IPS DF 19.7 (cell line): ENCODE measurements around the gene PRG3.
"Not testable (repeated sequence)": the region's sequence is repeated elsewhere in the genome, so short reads cannot be mapped to it uniquely, and the experiment has no call there.

Source experiments
- DNase-seq: peaks from one replicate; pipeline ENCODE4 v3.0.0-alpha.2; 2013; ENCODE audit warnings: low read depth, low spot score

The PRG3 gene

DNA sequence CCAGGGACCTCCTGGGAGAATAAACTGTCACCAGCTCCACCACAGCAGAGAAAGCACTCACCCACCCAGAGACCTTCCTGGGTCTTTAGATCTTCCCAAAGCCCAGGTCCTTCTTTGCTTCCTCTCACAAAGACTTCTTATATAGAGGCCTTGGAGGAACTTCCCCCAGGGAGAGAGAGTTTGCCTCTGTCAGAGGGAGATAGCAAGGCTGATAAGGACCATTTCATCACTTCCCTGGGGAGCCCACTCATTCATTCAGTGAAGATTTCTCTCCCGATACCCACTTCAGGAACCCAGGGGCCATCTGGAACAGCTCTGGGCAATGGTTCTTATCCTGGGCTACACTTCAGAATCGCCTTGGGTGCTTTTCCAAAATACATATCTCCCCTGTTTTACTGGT lies 9.6 kb upstream of the PRG3 start, which contains the start of gene PRG2:
PRG2 (minus strand) TSS at position 116 of the 400 bp plus-strand sequence. CDS start 706 bp downstream, outside the sequence.
- DNase-seq, result no peak

DNA sequence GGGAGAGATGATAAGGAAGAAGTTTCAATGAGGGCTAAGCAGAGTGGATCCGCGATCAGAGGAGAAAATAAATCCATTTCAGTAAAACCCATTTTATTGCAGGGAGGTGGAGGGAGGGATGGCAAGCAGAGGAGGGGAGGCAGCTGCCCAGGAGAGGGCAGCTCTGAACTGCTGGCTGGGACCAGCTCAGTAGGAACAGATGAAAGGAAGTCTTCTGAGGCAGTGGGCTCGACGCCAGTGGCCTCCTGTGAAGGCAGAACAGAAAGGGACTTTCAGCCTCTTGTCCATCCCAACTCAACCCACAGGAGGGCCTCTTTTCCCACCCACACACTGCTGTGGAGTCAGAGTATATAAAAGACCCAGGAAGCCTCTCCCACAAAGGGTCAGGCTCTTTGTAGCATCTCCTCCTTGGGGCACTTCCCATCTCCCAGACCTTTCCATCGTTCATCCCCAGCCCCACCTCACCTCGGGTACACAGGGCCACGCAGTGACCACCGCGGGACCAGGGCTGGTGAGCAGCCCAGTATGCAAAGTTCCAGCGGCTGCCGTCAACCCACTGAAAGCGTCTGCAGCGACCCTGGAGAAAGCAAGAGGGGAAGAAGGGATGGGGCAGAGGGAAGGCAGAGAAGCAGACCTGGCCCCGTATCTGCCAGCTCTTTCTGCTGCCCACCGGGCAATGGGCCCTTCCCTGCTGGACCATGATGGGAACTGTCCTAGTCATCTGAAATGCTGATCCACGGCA lies 6.5 kb upstream of the PRG3 start:
- DNase-seq, result no peak

DNA sequence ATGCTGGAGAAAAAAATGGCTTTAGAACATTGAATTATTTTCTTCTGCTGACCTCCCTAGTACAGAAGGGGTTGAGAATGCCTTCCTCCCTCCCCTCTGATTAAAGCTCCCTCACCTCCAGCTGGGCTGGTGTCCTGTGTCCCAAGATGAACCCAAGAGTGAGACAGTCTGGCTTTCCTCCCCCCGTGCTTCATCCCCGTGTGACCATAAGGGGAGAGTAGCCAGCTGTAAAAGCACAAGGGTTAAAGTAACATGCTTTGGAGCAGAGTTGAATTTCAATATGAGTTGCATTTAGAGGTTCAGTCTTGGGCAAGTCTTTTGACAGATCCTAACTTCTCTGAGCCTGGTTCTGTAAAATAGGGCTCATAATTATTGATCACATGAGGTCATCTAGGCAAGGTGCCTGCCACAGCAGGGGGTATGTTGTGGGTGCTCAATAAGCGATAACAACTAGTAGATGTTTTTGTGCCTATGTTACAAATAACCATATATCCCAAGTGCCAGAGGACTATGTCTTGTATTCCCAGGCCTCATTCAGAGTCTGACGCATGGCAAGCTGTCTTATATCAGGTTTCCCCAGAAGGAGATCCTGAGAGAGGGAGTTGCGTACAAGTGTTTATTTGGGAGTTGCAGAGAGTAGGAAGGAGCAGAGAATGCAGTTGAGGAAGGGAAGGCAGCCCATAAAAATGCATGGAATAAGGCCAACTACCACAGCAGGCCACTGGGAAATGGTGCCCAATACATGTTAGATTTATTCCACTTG lies 5.4 kb upstream of the PRG3 start:
- no peak for DNase-seq

DNA sequence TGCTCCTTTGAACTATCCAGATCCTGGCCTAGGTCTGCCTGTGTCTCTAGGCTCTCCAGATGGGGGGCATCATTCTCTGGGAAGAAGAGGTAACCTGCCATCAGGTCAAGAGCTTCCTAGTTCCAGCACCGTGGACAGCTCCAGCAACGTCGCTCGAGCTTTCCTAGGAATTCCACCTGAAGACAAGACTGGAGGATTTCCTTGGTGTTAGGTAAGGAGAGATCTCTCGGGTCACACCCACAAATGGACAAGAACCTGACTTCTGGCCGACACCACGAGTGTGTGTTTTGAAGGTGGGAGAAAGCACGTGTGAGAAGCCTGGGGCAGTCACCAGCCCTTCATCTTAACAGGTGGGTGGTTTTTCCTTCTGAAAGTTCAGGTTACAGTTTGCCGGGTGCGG lies 1.2 kb downstream of the PRG3 start:
- DNase-seq, result peak; percentile 48

DNA sequence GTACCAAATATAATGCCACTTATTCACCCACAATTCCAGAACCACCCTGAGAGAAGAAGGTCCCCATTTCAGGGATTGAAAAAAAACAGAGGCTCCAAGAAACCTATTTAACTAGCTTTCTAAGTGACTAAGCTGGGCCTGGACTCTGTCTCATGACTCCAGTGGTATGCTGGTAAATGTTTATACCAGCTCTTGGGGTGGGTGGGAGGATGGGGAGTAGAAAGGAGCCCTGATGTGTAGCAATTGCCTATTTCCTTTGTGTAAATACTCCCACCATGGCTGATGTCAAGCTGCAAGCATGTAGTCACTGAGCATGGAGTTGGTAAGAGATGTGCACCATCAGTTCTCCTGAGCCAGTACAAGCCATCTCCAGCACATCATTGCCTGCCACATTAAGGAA lies 2.8 kb downstream of the PRG3 start:
- DNase-seq, result no peak

DNA sequence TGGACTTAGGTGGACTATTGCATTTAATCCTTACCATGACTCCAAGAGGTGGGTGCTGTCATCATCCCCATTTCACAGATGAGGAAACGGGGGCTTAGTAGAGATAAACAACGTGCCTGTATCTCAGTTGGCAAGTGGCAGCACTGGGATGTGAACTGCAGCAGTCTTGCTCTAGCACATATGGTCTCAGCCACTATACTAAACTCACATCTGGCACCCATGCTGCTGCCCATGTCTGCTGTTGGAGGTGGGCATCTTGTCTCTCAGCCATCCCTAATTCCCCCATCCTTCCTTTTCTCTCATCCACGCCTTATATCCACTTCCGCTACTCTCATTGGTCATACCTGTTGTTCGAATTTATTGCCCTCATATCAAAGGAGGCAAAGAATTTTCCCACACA lies 3.8 kb downstream of the PRG3 start:
- DNase-seq, result no peak

DNA sequence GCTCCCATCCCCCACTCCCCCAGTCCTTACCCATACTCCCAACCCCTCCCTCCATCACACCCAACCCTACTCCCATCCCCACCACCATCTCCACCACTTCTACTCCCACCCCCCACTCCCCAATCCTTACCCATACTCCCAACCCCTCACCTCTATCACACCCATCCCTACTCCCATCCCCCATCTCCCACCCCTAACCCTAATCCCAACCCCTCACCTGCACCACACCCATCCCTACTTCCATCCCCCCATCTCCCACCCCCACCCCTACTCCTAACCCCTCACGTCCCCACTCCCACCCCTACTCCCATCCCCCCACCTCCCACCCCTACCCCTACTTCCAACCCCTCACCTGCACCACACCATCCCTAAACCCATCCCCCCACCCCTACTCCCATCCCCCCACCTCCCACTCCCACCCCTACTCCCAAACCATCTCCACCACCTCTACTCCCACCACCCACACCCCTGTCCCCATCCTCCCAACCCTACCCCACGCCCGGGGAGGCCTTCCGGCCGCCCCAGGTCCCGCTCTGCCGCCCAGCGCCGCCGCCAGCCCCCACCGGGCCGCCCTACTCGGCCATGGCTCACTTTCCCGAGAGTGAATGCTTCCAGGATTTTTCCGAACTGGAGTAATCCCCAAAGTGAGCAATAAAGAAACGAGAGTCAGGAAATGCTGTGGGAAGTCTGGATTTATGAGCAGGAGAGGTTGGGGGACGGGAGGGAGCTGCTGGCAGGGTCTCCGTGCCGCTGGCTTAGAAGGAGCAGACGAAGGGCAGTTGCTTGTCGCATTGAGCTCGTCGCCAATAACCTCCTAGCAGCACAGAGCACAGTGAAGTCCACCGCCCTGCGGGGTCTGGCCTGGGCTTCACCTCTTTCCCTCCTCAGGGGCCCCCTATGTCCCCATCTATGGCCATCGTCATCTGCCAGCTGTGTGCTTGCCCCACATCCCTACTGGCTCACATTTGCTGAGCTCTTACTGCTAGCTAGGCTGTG lies 4.6 kb downstream of the PRG3 start:
- no peak for DNase-seq

DNA sequence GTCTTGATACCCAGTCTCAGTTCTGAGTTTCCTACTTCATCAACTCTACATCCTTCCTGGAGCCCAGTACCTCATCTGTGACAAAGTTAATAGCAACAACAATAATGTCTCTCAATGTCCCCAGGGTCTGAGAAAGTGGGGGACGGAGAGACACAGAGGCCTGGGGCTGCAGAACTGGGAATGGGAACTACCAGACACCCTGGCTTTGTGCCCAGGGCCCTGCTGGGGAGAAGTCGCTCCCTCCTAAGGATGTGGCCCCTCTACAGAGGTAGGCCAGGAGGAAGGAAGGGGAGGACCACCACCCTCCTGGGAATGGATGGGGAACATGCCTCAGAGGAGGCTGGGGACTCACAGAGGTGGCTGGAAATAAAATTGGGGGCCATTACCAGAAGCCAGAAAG lies 5.5 kb downstream of the PRG3 start:
- DNase-seq, result no peak

DNA sequence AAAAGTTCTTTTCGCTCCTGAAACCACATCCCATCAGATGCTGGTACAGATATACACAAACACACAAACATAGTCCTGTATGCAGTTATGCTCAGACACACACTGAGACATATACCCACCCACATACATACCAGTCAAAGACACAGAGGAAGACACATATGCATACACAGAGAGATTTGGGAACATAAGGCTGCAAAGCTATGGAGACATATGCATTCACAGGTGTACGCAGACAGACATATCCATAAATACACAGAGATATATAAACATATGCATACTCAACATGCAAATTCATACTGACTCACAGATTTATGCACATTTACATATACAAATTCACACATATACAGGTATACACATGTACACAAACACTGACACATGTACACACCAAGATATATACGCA lies 6.0 kb downstream of the PRG3 start:
- no peak for DNase-seq

DNA sequence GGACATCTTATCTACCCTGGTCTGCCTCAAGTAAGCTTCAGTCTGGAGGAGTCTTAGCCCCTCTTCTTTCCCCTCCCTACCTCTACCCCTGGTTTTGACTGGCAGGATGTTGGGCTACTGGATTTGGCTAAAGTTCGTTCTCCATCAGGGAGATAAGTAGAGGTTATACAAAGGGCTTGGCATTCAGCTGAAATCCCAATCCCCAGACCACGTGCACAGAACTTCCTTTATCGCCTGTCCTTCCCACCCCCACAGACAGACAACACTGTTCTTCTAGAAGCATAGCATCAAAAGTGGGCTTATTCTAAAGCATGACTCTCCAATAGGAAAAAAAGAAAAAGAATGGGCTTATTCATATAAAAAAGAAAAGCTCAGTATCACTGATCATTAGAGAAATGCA lies 7.8 kb downstream of the PRG3 start:
- no peak for DNase-seq

DNA sequence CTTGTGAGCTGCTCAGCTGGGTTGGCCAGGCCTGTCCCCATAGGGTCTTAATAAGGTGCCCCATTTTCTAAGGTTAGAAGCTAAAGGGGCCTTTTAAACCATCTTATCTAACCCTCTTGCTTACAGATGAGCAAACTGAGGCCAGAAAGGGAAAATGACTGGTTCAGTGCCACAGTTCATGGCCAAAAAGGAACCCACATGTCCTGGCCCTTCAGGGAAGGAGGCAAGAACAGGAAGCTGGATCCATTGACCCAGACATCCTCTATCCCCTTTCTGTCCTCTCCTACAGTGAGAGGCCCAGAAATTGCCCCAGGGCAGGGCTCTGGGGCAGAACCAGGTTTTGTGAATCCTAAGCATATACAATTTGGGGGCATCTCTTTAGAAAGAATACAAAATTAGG lies 10.0 kb downstream of the PRG3 start:
- DNase-seq, result no peak

DNA sequence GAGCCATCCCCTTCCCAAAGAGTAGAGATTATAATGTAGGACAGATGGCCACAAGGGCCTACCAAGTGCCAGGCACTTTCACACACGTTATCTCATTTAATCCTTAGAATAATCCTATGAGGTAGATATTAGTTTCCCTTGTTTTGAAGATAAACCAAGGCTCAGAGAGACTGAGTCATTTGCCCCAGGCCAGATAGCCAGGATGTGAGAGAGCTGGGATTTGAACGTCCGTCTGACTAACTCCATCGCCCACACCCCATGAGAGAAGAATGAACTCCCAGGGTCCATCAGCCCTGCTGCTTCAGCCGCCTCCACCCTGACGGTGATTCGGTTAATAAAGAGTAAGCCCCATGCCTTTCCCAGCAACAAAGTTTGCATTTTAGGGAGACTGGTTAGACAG lies 10.7 kb downstream of the PRG3 start:
- no peak for DNase-seq

DNA sequence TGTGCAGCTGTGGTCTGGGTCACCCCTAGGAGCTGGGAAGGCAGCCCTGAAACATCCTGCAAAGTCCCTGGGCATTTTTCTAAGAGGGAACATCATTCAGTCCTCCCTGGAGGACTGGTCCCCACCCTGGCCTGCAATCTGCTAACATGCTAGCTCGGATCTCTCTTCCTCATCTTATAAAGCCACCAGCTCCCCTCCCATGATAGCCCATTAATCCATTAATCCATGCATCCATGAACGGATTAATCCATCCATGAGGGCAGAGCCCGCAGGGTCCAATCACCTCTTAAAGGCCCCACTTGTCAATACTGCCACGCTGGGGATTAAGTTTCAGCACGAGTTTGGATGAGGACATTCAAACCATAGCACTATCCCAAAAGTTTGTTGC lies 12.1 kb downstream of the PRG3 start:
- DNase-seq, result no peak

DNA sequence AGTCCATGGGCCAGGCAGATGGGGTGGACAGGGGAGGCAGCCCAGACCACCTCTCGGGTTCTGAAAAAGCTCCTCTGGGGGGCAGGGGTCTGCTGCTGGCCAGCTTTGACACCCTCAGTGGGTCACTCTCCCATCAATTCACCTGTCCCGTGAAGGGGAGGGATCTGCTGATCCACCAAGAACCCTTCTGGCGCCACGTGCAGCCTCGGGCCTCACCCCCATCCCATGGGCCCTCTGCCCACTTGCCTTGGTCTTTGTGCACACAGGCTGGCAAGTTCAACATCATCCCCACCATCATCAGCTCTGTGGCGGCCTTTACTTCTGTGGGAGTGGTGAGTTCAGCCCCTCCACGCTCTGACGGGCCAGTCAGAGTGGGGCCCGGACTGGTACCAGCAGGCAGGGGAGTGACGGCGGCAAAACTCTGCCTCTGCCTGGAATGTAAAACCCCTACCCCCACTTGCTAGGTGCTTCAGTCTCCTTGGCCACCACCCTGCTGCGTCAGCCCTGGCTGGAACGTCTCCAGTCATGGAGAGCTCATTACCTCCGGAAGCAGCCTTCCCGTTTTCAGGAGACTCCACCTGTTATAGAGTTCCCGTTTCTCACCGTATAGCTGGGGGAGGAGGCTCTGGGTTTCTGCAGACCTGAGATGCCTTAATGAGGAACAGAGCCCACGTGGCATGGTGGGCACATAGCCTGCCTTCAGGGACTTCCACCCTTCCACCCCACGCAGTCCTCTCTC lies 12.7 kb downstream of the PRG3 start:
- no peak for DNase-seq

DNA sequence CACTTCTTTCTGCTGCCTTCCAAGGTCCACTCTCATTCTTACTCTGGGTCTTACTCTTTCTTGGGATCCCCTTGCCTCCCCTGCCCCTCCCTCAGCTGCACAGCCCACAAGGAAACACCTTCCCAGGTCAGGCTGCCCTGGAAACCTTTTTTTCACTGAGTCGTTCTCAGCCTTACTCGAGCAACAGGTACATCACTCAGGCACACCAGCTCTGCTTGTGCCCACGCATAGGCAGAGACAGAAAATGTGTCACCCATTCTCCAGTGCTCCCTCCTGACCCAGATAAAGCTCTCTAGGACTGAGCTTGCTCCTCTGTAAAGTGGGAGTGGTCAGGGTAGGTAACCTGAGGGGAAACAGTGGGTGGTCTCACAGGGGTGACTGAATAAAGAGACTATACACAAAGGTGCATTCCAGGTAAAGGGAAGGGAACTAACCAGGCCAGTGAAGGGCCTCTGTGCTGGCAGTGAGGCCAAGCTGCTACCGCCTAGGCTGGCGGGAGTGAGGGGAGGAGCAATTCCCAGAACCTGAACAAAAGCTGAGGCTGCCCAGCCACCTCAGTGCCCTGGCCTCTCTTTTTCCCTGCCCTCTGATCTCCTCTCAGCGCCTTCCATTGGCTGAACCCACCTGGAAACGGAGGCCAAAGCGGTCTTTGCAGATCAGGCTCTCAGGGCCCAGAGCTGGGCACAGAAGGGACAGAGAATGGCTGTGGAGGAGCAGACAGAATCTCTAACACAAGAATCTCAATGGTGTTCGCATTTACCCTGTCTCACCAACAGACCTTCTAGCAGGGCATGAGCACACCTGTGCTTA lies 15.9 kb downstream of the PRG3 start:
- peak; percentile 52 for DNase-seq

DNA sequence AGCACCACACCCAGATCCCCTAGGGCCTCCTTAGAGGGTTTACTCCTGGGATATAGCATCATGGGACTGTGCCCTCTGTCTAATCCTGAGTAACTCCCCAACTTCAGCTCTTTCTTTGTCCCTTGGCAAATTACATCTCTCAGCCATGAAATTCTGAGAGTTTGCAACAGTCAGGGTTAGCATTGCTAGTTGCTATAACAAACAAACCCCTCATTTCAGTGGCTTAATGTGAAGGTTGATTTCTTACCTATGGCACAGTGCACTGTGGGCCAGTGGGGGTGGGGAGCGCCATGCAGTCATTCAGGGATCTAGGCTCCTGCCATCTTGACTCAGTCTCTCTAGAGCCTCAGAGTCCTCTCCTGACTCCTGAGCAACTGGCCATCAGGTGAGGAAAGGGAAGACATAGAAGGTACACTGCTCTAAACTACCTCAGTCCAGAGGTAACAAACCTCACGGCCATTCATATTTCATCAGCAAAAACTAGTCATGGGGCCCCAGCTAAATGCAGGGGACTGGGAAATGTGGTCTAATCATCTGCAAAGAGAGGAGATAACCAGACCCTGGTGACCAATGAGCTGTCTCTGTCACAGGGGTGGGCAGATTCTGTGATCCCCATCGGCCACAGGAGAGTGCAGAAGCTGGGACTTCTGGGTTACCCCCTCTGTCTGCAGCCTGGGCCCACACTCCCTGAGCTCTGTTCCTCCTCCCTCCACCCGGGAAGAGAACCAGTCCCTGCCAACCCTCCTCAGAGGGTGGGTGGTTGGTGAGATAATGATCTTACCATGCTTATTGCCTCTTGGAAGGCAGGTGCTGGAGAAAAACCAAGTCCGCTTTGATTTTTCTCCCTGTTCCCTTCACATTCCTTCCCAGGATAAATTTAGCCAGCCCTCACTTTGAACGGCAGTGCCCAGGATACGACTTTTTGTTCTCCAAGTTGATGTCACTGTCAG lies 17.5 kb downstream of the PRG3 start:
- DNase-seq, result no peak

DNA sequence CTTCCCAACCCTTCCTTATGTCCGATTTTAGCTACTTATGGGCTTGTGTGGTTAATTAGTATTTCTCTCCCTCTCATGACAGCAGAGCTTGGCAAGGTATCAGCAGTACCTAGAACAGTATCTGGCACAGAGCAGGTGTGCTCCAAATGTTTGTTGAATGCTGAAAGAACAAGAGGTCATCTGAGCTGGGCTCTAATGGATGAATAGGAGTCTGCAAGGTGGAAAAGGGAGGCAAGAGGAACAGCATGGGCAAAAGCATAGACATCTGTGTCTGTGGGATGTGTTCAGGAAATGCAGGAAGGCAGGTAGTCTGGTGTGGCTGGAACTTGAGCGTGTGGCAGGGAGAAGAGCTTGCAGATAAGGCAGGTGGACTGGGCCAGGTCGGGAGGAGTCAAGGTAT lies 19.0 kb downstream of the PRG3 start:
- DNase-seq, result no peak

DNA sequence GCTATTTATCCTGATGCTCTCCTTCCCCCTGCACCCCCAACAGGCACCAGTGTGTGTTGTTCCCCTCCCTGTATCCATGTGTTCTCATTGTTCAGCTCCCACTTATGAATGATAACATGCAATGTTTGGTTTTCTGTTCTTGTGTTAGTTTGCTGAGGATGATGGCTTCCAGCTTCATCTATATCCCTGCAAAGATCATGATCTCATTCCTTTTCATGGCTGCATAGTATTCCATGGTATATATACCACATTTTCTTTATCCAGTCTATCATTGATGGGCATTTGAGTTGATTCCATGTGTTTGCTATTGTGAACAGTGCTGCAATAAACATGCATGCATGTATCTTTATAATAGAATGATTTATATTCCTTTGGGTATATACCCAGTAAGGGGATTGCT lies 19.5 kb downstream of the PRG3 start:
- not testable (repeated sequence) for DNase-seq

DNA sequence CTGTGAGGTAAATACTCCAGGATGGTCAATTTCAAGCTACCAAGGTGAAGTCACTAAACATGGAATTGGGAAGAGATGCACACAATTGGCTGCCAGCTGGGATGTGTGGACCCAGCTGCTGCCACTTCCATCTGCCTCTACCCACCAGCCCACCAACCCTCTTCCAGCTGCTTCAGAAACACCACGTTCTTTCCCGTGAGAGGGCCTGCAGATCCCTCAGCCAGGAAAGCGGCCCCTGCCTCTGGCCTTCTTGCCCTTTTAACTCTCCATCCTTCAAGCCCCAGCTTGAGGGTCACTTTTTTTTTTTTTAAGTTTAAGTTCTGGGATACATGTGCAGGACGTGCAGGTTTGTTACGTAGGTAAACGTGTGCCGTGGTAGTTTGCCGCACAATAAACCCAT lies 20.0 kb downstream of the PRG3 start:
- no peak for DNase-seq
